ENCODE results near the gene TIMP2. TPM values are rescaled to one million over a fixed set of nuclear protein-coding genes. Genes with fewer than 3 reads are reported as not detected.

The TIMP2 gene
- total and polyA plus RNA-seq, 2 of the 13 experiments (the other 11 are each of a cell fraction or from before 2014, with no cell fraction given) = 3.8 to 8.5 TPM

- TF ChIP-seq ZSCAN12 (CRISPR knock-in tag; IDR thresholded peaks at IDR 0.05) (no peak), GMEB1 (CRISPR knock-in tag; IDR thresholded peaks at IDR 0.05; ENCODE audit: borderline replicate concordance) (no peak), SUZ12 (IDR thresholded peaks at IDR 0.05; ENCODE audit: low read depth, low read length) (no peak), JDP2 (CRISPR knock-in tag; IDR thresholded peaks at IDR 0.05; ENCODE audit: borderline replicate concordance) (no peak), GTF2F1 (IDR thresholded peaks at IDR 0.05; ENCODE audit: low read length) (no peak), ZBTB38 (CRISPR knock-in tag; IDR thresholded peaks at IDR 0.05) (no peak), RBM39 (IDR thresholded peaks at IDR 0.05; ENCODE audit: low read depth, low read length, poor library complexity, severe bottlenecking) (no peak), NBN (conservative IDR thresholded peaks at IDR 0.05) (no peak), HINFP (CRISPR knock-in tag; IDR thresholded peaks at IDR 0.05; ENCODE audit: low read depth) (0 out of 2 replicates have a peak, but pooled peaks have one; percentile 8), ZBTB44 (CRISPR knock-in tag; IDR thresholded peaks at IDR 0.05) (no peak), ZNF567 (CRISPR knock-in tag; IDR thresholded peaks at IDR 0.05; ENCODE audit: borderline replicate concordance) (no peak), BRCA1 (CRISPR knock-in tag; IDR thresholded peaks at IDR 0.05) (no peak), HOMEZ (CRISPR knock-in tag; IDR thresholded peaks at IDR 0.05; ENCODE audit: low read depth) (no peak), E2F2 (CRISPR knock-in tag; IDR thresholded peaks at IDR 0.05; ENCODE audit: borderline replicate concordance) (no peak), KLF9 (CRISPR knock-in tag; IDR thresholded peaks at IDR 0.05; ENCODE audit: low read depth) (no peak), POLR2AphosphoS5 (IDR thresholded peaks at IDR 0.05; ENCODE audit: low read depth, low read length) (no peak), LBX2 (CRISPR knock-in tag; IDR thresholded peaks at IDR 0.05; ENCODE audit: borderline replicate concordance) (no peak), MYPOP (CRISPR knock-in tag; IDR thresholded peaks at IDR 0.05) (no peak), ZFX (CRISPR knock-in tag; IDR thresholded peaks at IDR 0.05; ENCODE audit: low read depth) (no peak), ESRRA (CRISPR knock-in tag; IDR thresholded peaks at IDR 0.05; ENCODE audit: low read depth) (no peak), ARNTL (CRISPR knock-in tag; IDR thresholded peaks at IDR 0.05) (peak; percentile 34; the same call in 1 of the 2 replicates)
Observed at GRCh38 chr17:78883533-78884131, 41.6 kb downstream of the TIMP2 start (continued).
